Measurements from ENCODE around the gene LILRB2. TPM values are rescaled to one million over a fixed set of nuclear protein-coding genes. Genes with fewer than 3 reads are reported as not detected.
"Not testable (repeated sequence)": the region's sequence is repeated elsewhere in the genome, so short reads cannot be mapped to it uniquely, and the experiment has no call there.

LILRB2 gene
- total RNA-seq, 1 experiment from 2014 or later: not detected

GRCh38 chr19:54329476-54330165 lies 48.7 kb upstream of the LILRB2 start (continued):
- no peak for TF ChIP-seq EGR1 (IDR thresholded peaks at IDR 0.05; ENCODE audit: low read depth)
- TF ChIP-seq JUND (IDR thresholded peaks at IDR 0.05): no peak
- TF ChIP-seq EZH2 (IDR thresholded peaks at IDR 0.05): no peak
- no peak for TF ChIP-seq SRF (IDR thresholded peaks at IDR 0.05; ENCODE audit: low read depth)

GRCh38 chr19:54328781-54329180 lies 47.9 kb upstream of the LILRB2 start:
- H4K20me1 ChIP-seq (ENCODE audit: insufficient read depth); CTCF ChIA-PET; DNase-seq (ENCODE audit: low read depth, low spot score); H3K9me3 ChIP-seq (ENCODE audit: control insufficient read depth in 1 of 2, insufficient read depth in 1 of 2, low read depth in 1 of 2, low read length in 2 of 2); H3K4me3 ChIP-seq (replicated peaks in 1 of 2; ENCODE audit: low read depth in 1 of 2, low read length in 2 of 2); H3K27me3 ChIP-seq (ENCODE audit: insufficient read depth, low read length); H3K9me2 ChIP-seq (ENCODE audit: insufficient read depth); intact Hi-C loops (cut with micrococcal nuclease); H2AFZ ChIP-seq (ENCODE audit: low read depth, low read length, poor library complexity, severe bottlenecking); RAD21 ChIA-PET (ENCODE audit: low non-redundant PET in 1 of 2, low total read pairs in 2 of 2, uncharacterized antibody in 2 of 2, unreplicated experiment in 2 of 2); H3K79me2 ChIP-seq (ENCODE audit: insufficient read depth, low read length); H3K9ac ChIP-seq (ENCODE audit: low read length); H3K27ac ChIP-seq (ENCODE audit: low read depth, low read length); H3K36me3 ChIP-seq (ENCODE audit: control insufficient read depth in 1 of 2, insufficient read depth in 2 of 2, low read length in 2 of 2); H3K4me1 ChIP-seq (ENCODE audit: control insufficient read depth in 1 of 2, insufficient read depth in 2 of 2, low read length in 2 of 2); H3K4me2 ChIP-seq (ENCODE audit: low read length); BruUV-seq (replicated peaks); ATAC-seq; POLR2A ChIA-PET: not testable (repeated sequence)

- intact Hi-C loops (cut with micrococcal nuclease): loop anchor here (1.0 kb wide), 1 partner anchor 65 kb away; no protein-coding TSS in a partner anchor
- TF ChIP-seq ZFX (IDR thresholded peaks at IDR 0.05): no peak
- no peak for TF ChIP-seq MAX (IDR thresholded peaks at IDR 0.05)
- no peak for TF ChIP-seq SRF (IDR thresholded peaks at IDR 0.05; ENCODE audit: low read depth)
- no peak for TF ChIP-seq RAD21 (IDR thresholded peaks at IDR 0.05; ENCODE audit: low read depth)
- TF ChIP-seq CBX3 (IDR thresholded peaks at IDR 0.05; ENCODE audit: low read depth): no peak
- TF ChIP-seq REST (IDR thresholded peaks at IDR 0.05; ENCODE audit: low read depth): no peak
- TF ChIP-seq ZNF274 (IDR thresholded peaks at IDR 0.05; ENCODE audit: low read depth, low read length): no peak
- TF ChIP-seq CTCF (IDR thresholded peaks at IDR 0.05 in 2 of 3, conservative IDR thresholded peaks at IDR 0.05 in 1 of 3; ENCODE audit: borderline replicate concordance in 1 of 3, insufficient read depth in 1 of 3, low read depth in 2 of 3, low read length in 2 of 3): no peak
- no peak for TF ChIP-seq ELF1 (IDR thresholded peaks at IDR 0.05; ENCODE audit: borderline replicate concordance, low read depth)
- no peak for TF ChIP-seq YY1 (IDR thresholded peaks at IDR 0.05; ENCODE audit: extremely low read depth, insufficient replicate concordance, low read depth, low read length)
- no peak for TF ChIP-seq POLR2A (IDR thresholded peaks at IDR 0.05; ENCODE audit: borderline replicate concordance, extremely low read depth, insufficient read depth, insufficient read length)
Measured at GRCh38 chr19:54325631-54326030, 44.7 kb upstream of the LILRB2 start.

More at GRCh38 chr19:54325631-54326030, 44.7 kb upstream of the LILRB2 start:
- Histone ChIP-seq H3K27ac (ENCODE audit: low read depth, low read length) (no peak overlapping the region), H3K79me2 (ENCODE audit: insufficient read depth, low read length) (no peaks in the 10 kb centered on the region), H2AFZ (ENCODE audit: low read depth, low read length, poor library complexity, severe bottlenecking) (no peak overlapping the region), H3K9ac (ENCODE audit: low read length) (no peak overlapping the region), H3K27me3 (ENCODE audit: insufficient read depth, low read length) (no peaks in the 10 kb centered on the region), H3K36me3 (ENCODE audit: control insufficient read depth in 1 of 2, insufficient read depth in 2 of 2, low read length in 2 of 2) (no peaks in the 10 kb centered on the region), H3K4me3 (replicated peaks in 1 of 2; ENCODE audit: low read depth in 1 of 2, low read length in 2 of 2) (no peak overlapping the region), H4K20me1 (ENCODE audit: insufficient read depth) (no peaks in the 10 kb centered on the region), H3K9me3 (ENCODE audit: control insufficient read depth in 1 of 2, insufficient read depth in 1 of 2, low read depth in 1 of 2, low read length in 2 of 2) (peaks cover 0 to 6% of the 10 kb centered on the region in 2 experiments; a peak in 2 of 4 replicates), H3K4me2 (ENCODE audit: low read length) (no peak overlapping the region), H3K4me1 (ENCODE audit: control insufficient read depth in 1 of 2, insufficient read depth in 2 of 2, low read length in 2 of 2) (no peaks in the 10 kb centered on the region), H3K9me2 (ENCODE audit: insufficient read depth) (no peaks in the 10 kb centered on the region)
- DNase-seq (ENCODE audit: low read depth, low spot score) (no peak), ATAC-seq (peak; percentile 32)
- BruUV-seq (replicated peaks): no TSS peak
- RAD21 ChIA-PET (ENCODE audit: low non-redundant PET in 1 of 2, low total read pairs in 2 of 2, uncharacterized antibody in 2 of 2, unreplicated experiment in 2 of 2): no interaction called here
- CTCF ChIA-PET: interaction anchor here (1.2 to 1.7 kb wide), 3 partner anchors 10 to 29 kb away, joined by 3 to 7 read pairs (median 7); no protein-coding TSS in a partner anchor
- POLR2A ChIA-PET: no interaction called here

All from HCT116 (cell line).